ENCODE data around the gene FHOD1. TPM values are rescaled to one million over a fixed set of nuclear protein-coding genes. Genes with fewer than 3 reads are reported as not detected.

FHOD1 gene
- total RNA-seq, 1 experiment from 2014 or later = 58.2 TPM

GRCh38 chr16:67271446-67271845, 24.2 kb upstream of the FHOD1 start:
- no peaks in the 10 kb centered on the region for H4K20me1 ChIP-seq (ENCODE audit: insufficient read depth)
- H3K4me1 ChIP-seq (replicated peaks; ENCODE audit: insufficient read depth) = peaks cover 22% of the 10 kb centered on the region
- DNase-seq = no peak
- no peak for TF ChIP-seq CTCF (conservative IDR thresholded peaks at IDR 0.05)
- TF ChIP-seq EZH2 (IDR thresholded peaks at IDR 0.05; ENCODE audit: low read depth) = no peak
- H3K36me3 ChIP-seq (ENCODE audit: low read depth) = peaks cover 5% of the 10 kb centered on the region; the same call in 1 of the 2 replicates
- no peak overlapping the region for H2AFZ ChIP-seq
- peaks cover 38% of the 10 kb centered on the region for H3F3A ChIP-seq (ENCODE audit: insufficient read depth, low read depth)
- POLR2A ChIA-PET (ENCODE audit: unreplicated experiment) = no interaction called here
- peaks cover 7% of the 10 kb centered on the region; the same call in 1 of the 2 replicates for H3K79me2 ChIP-seq (ENCODE audit: low read depth)
- H3K27me3 ChIP-seq (ENCODE audit: insufficient read depth, low read depth) = no peaks in the 10 kb centered on the region
- H3K9me2 ChIP-seq (ENCODE audit: insufficient read depth) = no peaks in the 10 kb centered on the region
- CTCF ChIA-PET = no interaction called here
- H3K4me3 ChIP-seq = no peak overlapping the region
- intact Hi-C loops (cut with micrococcal nuclease; ENCODE audit: unreplicated experiment) = no loop called here
- no peak overlapping the region for H3K27ac ChIP-seq
- H3K9me3 ChIP-seq (ENCODE audit: insufficient read depth, low read depth) = no peaks in the 10 kb centered on the region
- BruUV-seq (replicated peaks) = no TSS peak
- no peak overlapping the region for H3K4me2 ChIP-seq

GRCh38 chr16:67270931-67271338, 23.7 kb upstream of the FHOD1 start:
- no peak overlapping the region for H2AFZ ChIP-seq
- peaks cover 5% of the 10 kb centered on the region; the same call in 1 of the 2 replicates for H3K36me3 ChIP-seq (ENCODE audit: low read depth)
- no peak for DNase-seq
- intact Hi-C loops (cut with micrococcal nuclease; ENCODE audit: unreplicated experiment) = no loop called here
- no peaks in the 10 kb centered on the region for H4K20me1 ChIP-seq (ENCODE audit: insufficient read depth)
- H3K4me2 ChIP-seq = no peak overlapping the region
- H3K4me3 ChIP-seq = no peak overlapping the region
- ChIA-PET CTCF (no interaction called here), POLR2A (ENCODE audit: unreplicated experiment) (no interaction called here)
- peaks cover 33% of the 10 kb centered on the region for H3F3A ChIP-seq (ENCODE audit: insufficient read depth, low read depth)
- TF ChIP-seq EZH2 (IDR thresholded peaks at IDR 0.05; ENCODE audit: low read depth) = no peak
- no peak for TF ChIP-seq CTCF (conservative IDR thresholded peaks at IDR 0.05)
- peaks cover 18% of the 10 kb centered on the region for H3K4me1 ChIP-seq (replicated peaks; ENCODE audit: insufficient read depth)
- H3K27me3 ChIP-seq (ENCODE audit: insufficient read depth, low read depth) = no peaks in the 10 kb centered on the region
- no peaks in the 10 kb centered on the region for H3K9me3 ChIP-seq (ENCODE audit: insufficient read depth, low read depth)
- BruUV-seq (replicated peaks) = no TSS peak
- peaks cover 2% of the 10 kb centered on the region; the same call in 1 of the 2 replicates for H3K79me2 ChIP-seq (ENCODE audit: low read depth)
- H3K9me2 ChIP-seq (ENCODE audit: insufficient read depth) = no peaks in the 10 kb centered on the region
- no peak overlapping the region for H3K27ac ChIP-seq

DNA sequence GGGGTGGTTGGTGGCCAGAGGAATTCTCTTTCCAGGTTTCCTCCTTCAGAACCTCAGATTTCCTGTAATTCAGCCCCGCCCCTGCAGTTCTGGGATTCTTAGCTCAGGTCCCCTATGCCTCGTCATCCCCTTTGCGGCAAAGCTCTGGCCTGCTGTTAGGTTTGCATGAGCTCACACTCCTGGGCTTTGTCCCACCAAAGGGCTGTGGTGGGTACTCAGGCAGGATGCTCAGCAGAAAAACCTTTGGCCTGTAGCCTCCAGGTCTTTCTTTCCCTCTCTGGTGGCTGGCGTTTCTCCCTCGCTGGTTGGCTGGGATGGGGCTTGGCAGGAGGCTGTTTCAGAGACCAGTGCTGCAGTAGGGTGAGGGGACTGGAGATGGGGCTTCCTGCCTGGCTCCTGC, 22.5 kb upstream of the FHOD1 start:
- no peaks in the 10 kb centered on the region for H3K27me3 ChIP-seq (ENCODE audit: insufficient read depth, low read depth)
- no peaks in the 10 kb centered on the region for H3K9me3 ChIP-seq (ENCODE audit: insufficient read depth, low read depth)
- H3K4me3 ChIP-seq = no peak overlapping the region
- no peak for TF ChIP-seq CTCF (conservative IDR thresholded peaks at IDR 0.05)
- no peak for TF ChIP-seq EZH2 (IDR thresholded peaks at IDR 0.05; ENCODE audit: low read depth)
- H3K36me3 ChIP-seq (ENCODE audit: low read depth) = no peaks in the 10 kb centered on the region
- H2AFZ ChIP-seq = no peak overlapping the region
- H3K4me1 ChIP-seq (replicated peaks; ENCODE audit: insufficient read depth) = peaks cover 18% of the 10 kb centered on the region
- no peak overlapping the region for H3K27ac ChIP-seq
- ChIA-PET CTCF (interaction anchor here (1.0 kb wide), 1 partner anchor 9 kb away, joined by 3 read pairs; no protein-coding TSS in a partner anchor), POLR2A (ENCODE audit: unreplicated experiment) (interaction anchor here (0.7 to 0.9 kb wide), 4 partner anchors 8 to 62 kb away, joined by 5 to 14 read pairs (median 8); no protein-coding TSS in a partner anchor)
- H3K79me2 ChIP-seq (ENCODE audit: low read depth) = no peaks in the 10 kb centered on the region
- H3F3A ChIP-seq (ENCODE audit: insufficient read depth, low read depth) = peaks cover 25% of the 10 kb centered on the region
- H4K20me1 ChIP-seq (ENCODE audit: insufficient read depth) = no peaks in the 10 kb centered on the region
- DNase-seq = peak in 1 of 2 experiments; percentile 69
- H3K9me2 ChIP-seq (ENCODE audit: insufficient read depth) = no peaks in the 10 kb centered on the region
- BruUV-seq (replicated peaks) = no TSS peak
- no peak overlapping the region for H3K4me2 ChIP-seq
- intact Hi-C loops (cut with micrococcal nuclease; ENCODE audit: unreplicated experiment) = no loop called here

Measured in PC-9 (cell line).